Activated CD4-positive, alpha-beta T cell treated with anti-CD3 and anti-CD28 coated beads, Interleukin-10, Interleukin-2, amounts not matched to agents 100 ng/mL and 50 ng/mL, durations not matched to agents 16 hours and 8 hours (primary cell): ENCODE data around the gene PNPLA4.

Experiments
- DNase-seq: peaks from one replicate; pipeline ENCODE4 v3.0.0-alpha.2; 2020

Gene PNPLA4

GRCh38 chrX:7927259-7928167, at the start of gene PNPLA4:
TSS of gene PNPLA4 (minus strand) at chrX:7927413. CDS start at chrX:7926119, 1,294 bp downstream.
- peak; percentile 93 for DNase-seq

GRCh38 chrX:7972586-7972985, 45.4 kb upstream of the PNPLA4 start:
- DNase-seq = no peak

- DNase-seq = no peak
Observed at GRCh38 chrX:7970428-7970827, 43.2 kb upstream of the PNPLA4 start.

GRCh38 chrX:7965436-7965835, 38.2 kb upstream of the PNPLA4 start:
- DNase-seq = no peak

GRCh38 chrX:7960246-7960645, 33.0 kb upstream of the PNPLA4 start:
- no peak for DNase-seq

- DNase-seq = no peak
Observed at GRCh38 chrX:7953446-7953845, 26.2 kb upstream of the PNPLA4 start.

- no peak for DNase-seq
Observed at GRCh38 chrX:7950865-7951264, 23.7 kb upstream of the PNPLA4 start.

- DNase-seq = no peak
Observed at GRCh38 chrX:7948483-7948882, 21.3 kb upstream of the PNPLA4 start.

- no peak for DNase-seq
Observed at GRCh38 chrX:7946960-7947359, 19.7 kb upstream of the PNPLA4 start.

- DNase-seq = no peak
Observed at GRCh38 chrX:7943600-7944245, 16.5 kb upstream of the PNPLA4 start.

- DNase-seq = no peak
Observed at GRCh38 chrX:7941390-7942042, 14.3 kb upstream of the PNPLA4 start.

GRCh38 chrX:7934026-7934425, 6.8 kb upstream of the PNPLA4 start:
- DNase-seq = no peak

- no peak for DNase-seq
Observed at GRCh38 chrX:7926914-7927258, 327 bp downstream of the PNPLA4 start.

- DNase-seq = no peak
Observed at GRCh38 chrX:7926501-7926900, 712 bp downstream of the PNPLA4 start.

- DNase-seq = peak; percentile 81
Observed at GRCh38 chrX:7925867-7926472, 1.2 kb downstream of the PNPLA4 start.

GRCh38 chrX:7921750-7922149, 5.5 kb downstream of the PNPLA4 start:
- no peak for DNase-seq

GRCh38 chrX:7908821-7909220, 18.4 kb downstream of the PNPLA4 start:
- DNase-seq = no peak

GRCh38 chrX:7904562-7904961, 22.7 kb downstream of the PNPLA4 start:
- no peak for DNase-seq

- no peak for DNase-seq
Observed at GRCh38 chrX:7891928-7892327, 35.3 kb downstream of the PNPLA4 start.

GRCh38 chrX:7889680-7890079, 37.5 kb downstream of the PNPLA4 start:
- no peak for DNase-seq

- DNase-seq = no peak
Observed at GRCh38 chrX:7889135-7889534, 38.1 kb downstream of the PNPLA4 start.

GRCh38 chrX:7876957-7877356, 50.3 kb downstream of the PNPLA4 start:
- no peak for DNase-seq

GRCh38 chrX:7872042-7872441, 55.2 kb downstream of the PNPLA4 start:
- no peak for DNase-seq
